IMR-90 (cell line): Measurements from ENCODE around the gene ME2. TPM values are rescaled to one million over a fixed set of nuclear protein-coding genes. Genes with fewer than 3 reads are reported as not detected.

Source experiments
- ATAC-seq: fragments of 200-7000 bp; cut with Tn5 transposase; 2 replicates; pipeline ENCODE4 v1.9.1; 2020; ENCODE audit warnings: low read depth, mild to moderate bottlenecking, moderate library complexity
- BruUV-seq: library from RNA; stranded (reverse); fragments of 400-500 nt; replicated peaks from 2 replicates; lab custom pipeline; 2021; lab: Mats Ljungman, UMichigan
- CTCF ChIA-PET: fragments of 300-600 bp; formaldehyde crosslinking; extraction: SDS; loops from one replicate; lab custom pipeline; 2021; ENCODE audit warnings: antibody characterized with exemption; lab: Yijun Ruan, JAX
- POLR2A ChIA-PET: fragments of 300-600 bp; sonication (Branson Sonifier 250); formaldehyde crosslinking; loops from one replicate; lab custom pipeline; 2022; ENCODE audit warnings: antibody characterized with exemption; ENCODE audit not compliant: unreplicated experiment; lab: Charles Lee
- DNase-seq: peaks from one replicate; pipeline ENCODE4 v3.0.0; 2013
- H2AFZ ChIP-seq: replicated peaks from 2 replicates; pipeline ENCODE3; 2013; ENCODE audit warnings: low read length, mild to moderate bottlenecking; ENCODE audit not compliant: poor library complexity
- H2AK5ac ChIP-seq: 2 replicates; pipeline ENCODE4 v1.6.1; 2013; ENCODE audit warnings: low read depth, low read length, inconsistent platforms
- H2AK9ac ChIP-seq: replicated peaks from 2 replicates; pipeline ENCODE3; 2013; ENCODE audit warnings: mild to moderate bottlenecking, low read depth, low read length, moderate library complexity; ENCODE audit not compliant: poor library complexity
- H2BK120ac ChIP-seq: 2 replicates; pipeline ENCODE4 v1.6.1; 2013; ENCODE audit warnings: low read depth, low read length, inconsistent platforms
- H2BK15ac ChIP-seq: 3 replicates; pipeline ENCODE4 v1.6.1; 2013; ENCODE audit warnings: low read depth, low read length, inconsistent platforms
- H2BK20ac ChIP-seq: 2 replicates; pipeline ENCODE4 v1.6.1; 2013; ENCODE audit warnings: low read depth, mild to moderate bottlenecking, inconsistent platforms, low read length, moderate library complexity
- H2BK5ac ChIP-seq: 2 replicates; pipeline ENCODE4 v1.6.1; 2013; ENCODE audit warnings: mild to moderate bottlenecking, low read depth, low read length, inconsistent platforms; ENCODE audit not compliant: poor library complexity, severe bottlenecking
- H3K14ac ChIP-seq: replicated peaks from 2 replicates; pipeline ENCODE4 v1.6.1; 2013; ENCODE audit warnings: low read depth, low read length, inconsistent platforms
- H3K18ac ChIP-seq: 2 replicates; pipeline ENCODE4 v1.6.1; 2013; ENCODE audit warnings: low read depth, low read length, control low read depth
- H3K23ac ChIP-seq: 2 replicates; pipeline ENCODE4 v1.6.1; 2013; ENCODE audit warnings: low read depth, low read length, inconsistent platforms
- H3K27ac ChIP-seq: 2 replicates; pipeline ENCODE4 v1.5.1; 2013; ENCODE audit warnings: mild to moderate bottlenecking, control low read depth, low read length; ENCODE audit not compliant: insufficient read depth
- H3K27me3 ChIP-seq: 2 replicates; pipeline ENCODE4 v1.6.1; 2013; ENCODE audit warnings: low read length; ENCODE audit not compliant: control insufficient read depth, insufficient read depth
- H3K36me3 ChIP-seq: 2 replicates; pipeline ENCODE4 v1.6.1; 2013; ENCODE audit warnings: low read length, mixed read lengths; ENCODE audit not compliant: control insufficient read depth, insufficient read depth
- H3K4ac ChIP-seq: 2 replicates; pipeline ENCODE4 v1.6.1; 2013; ENCODE audit warnings: low read depth, low read length, inconsistent platforms
- H3K4me1 ChIP-seq: 2 replicates; pipeline ENCODE4 v1.6.1; 2013; ENCODE audit warnings: low read length, mixed read lengths; ENCODE audit not compliant: control insufficient read depth, insufficient read depth
- H3K4me2 ChIP-seq: 2 replicates; pipeline ENCODE4 v1.6.1; 2013; ENCODE audit warnings: low read depth, mild to moderate bottlenecking, control low read depth, low read length, moderate library complexity
- H3K4me3 ChIP-seq: 2 replicates; pipeline ENCODE4 v1.5.1; 2013; ENCODE audit warnings: low read depth, mild to moderate bottlenecking, control low read depth, low read length, moderate library complexity; ENCODE audit not compliant: insufficient read depth
- H3K56ac ChIP-seq: 2 replicates; pipeline ENCODE4 v1.6.1; 2013; ENCODE audit warnings: low read length, inconsistent platforms; ENCODE audit not compliant: insufficient read depth; ENCODE audit errors: extremely low read depth
- H3K79me1 ChIP-seq, 2 experiments: 2 replicates each; pipeline ENCODE4 v1.6.1; 2013; ENCODE audit warnings: low read length in 2 of 2, inconsistent platforms in 1 of 2, low read depth in 1 of 2
- H3K9ac ChIP-seq: 2 replicates; pipeline ENCODE4 v1.6.1; 2013; ENCODE audit warnings: low read depth, low read length, control low read depth
- H3K9me1 ChIP-seq: 2 replicates; pipeline ENCODE4 v1.6.1; 2013; ENCODE audit warnings: low read length, inconsistent platforms; ENCODE audit not compliant: insufficient read depth
- H3K9me3 ChIP-seq: 2 replicates; pipeline ENCODE4 v1.6.1; 2013; ENCODE audit warnings: low read length; ENCODE audit not compliant: control insufficient read depth, insufficient read depth
- H4K20me1 ChIP-seq: 2 replicates; pipeline ENCODE4 v1.6.1; 2013; ENCODE audit warnings: low read length, inconsistent platforms; ENCODE audit not compliant: insufficient read depth
- H4K5ac ChIP-seq: 2 replicates; pipeline ENCODE4 v1.6.1; 2013; ENCODE audit warnings: mild to moderate bottlenecking, low read depth, low read length, control low read depth
- H4K8ac ChIP-seq, 2 experiments: 2 replicates each; pipeline ENCODE4 v1.6.1; 2013; ENCODE audit warnings: low read depth in 2 of 2, low read length in 2 of 2, control low read depth in 1 of 2, inconsistent platforms in 1 of 2
- H4K91ac ChIP-seq: 2 replicates; pipeline ENCODE4 v1.6.1; 2013; ENCODE audit warnings: low read depth, low read length, inconsistent platforms; ENCODE audit not compliant: insufficient read depth
- CEBPB ChIP-seq: IDR thresholded peaks from 2 replicates; pipeline ENCODE4 v1.6.1; 2012; ENCODE audit warnings: low read depth, low read length, improper control_type of control experiment
- USF2 ChIP-seq: fragments of 150-350 bp; IDR thresholded peaks from 2 replicates; pipeline ENCODE4 v1.6.1; 2017; ENCODE audit warnings: mild to moderate bottlenecking, antibody characterized with exemption, low read length, low read depth
- whole genome bisulfite sequencing, 2 experiments: methylation state at CpG; one replicate each; pipeline versions ENCODE4 v1.1.5 to v1.1.7; 2013; ENCODE audit warnings: missing lambda C conversion rate in 2 of 2; ENCODE audit not compliant: insufficient read length in 1 of 2; ENCODE audit errors: extremely low coverage in 2 of 2; 5-methylcytosine and 5-hydroxymethylcytosine counted together
- dilution Hi-C: fragments of 300-500 bp; cut with HindIII; formaldehyde crosslinking; loops from one replicate; pipeline ENCODE4 v1.14.3; 2018; ENCODE audit warnings: low sequenced_read_pairs; ENCODE audit not compliant: unreplicated experiment
- in situ Hi-C: fragments of 300-500 bp; cut with MboI; formaldehyde crosslinking; loops from 3 replicates; pipeline ENCODE4 v1.14.3; 2019; ENCODE audit warnings: low sequenced_read_pairs, inconsistent platforms, mixed read lengths
- intact Hi-C: fragments of 100-400 bp; cut with micrococcal nuclease; formaldehyde crosslinking; loops from 2 replicates; pipeline ENCODE4 v1.10.0; 2022
- polyA plus RNA-seq, 3 experiments: library from polyadenylated mRNA; depleted of rRNA; stranded (reverse); fragments of >200 nt; gene quantifications; 2 replicates each; pipeline ENCODE4 v1.2.3, GENCODE V29; 2012; ENCODE audit warnings: low replicate concordance in 1 of 3
- total RNA-seq: library from RNA; depleted of rRNA; stranded (reverse); fragments of >200 nt; gene quantifications from 2 replicates; pipeline ENCODE4 v1.2.3, GENCODE V29; 2012

ME2 gene
- total and polyA plus RNA-seq, 2 of the 4 experiments (the other 2 are of a cell fraction), result 29.7 to 32.6 TPM

GRCh38 chr18:50986360-50987087 is 107.6 kb downstream of the ME2 start:
- Histone ChIP-seq H3K79me1 (peaks cover 5 to 6% of the 10 kb centered on the region in 2 experiments; a peak in 2 of 4 replicates), H2AFZ (peak overlapping the region; percentile 76), H3K56ac (no peak overlapping the region), H3K4me1 (peaks cover 10% of the 10 kb centered on the region), H3K9me3 (no peaks in the 10 kb centered on the region), H3K23ac (0 out of 2 replicates have a peak overlapping the region, but pooled peaks have one; percentile 39), H2AK9ac (no peak overlapping the region), H3K27ac (no peak overlapping the region), H3K9me1 (peaks cover 6% of the 10 kb centered on the region), H2BK20ac (0 out of 2 replicates have a peak overlapping the region, but pooled peaks have one; percentile 49), H3K4me3 (no peak overlapping the region), H4K20me1 (0 out of 2 replicates have a peak, but pooled peaks cover 3% of the 10 kb centered on the region), H3K4me2 (0 out of 2 replicates have a peak overlapping the region, but pooled peaks have one; percentile 6), H3K18ac (no peak overlapping the region), H2BK5ac (peak overlapping the region; percentile 19), H2BK120ac (peak overlapping the region; percentile 40; the same call in 1 of the 2 replicates), H2AK5ac (no peak overlapping the region), H3K14ac (no peak overlapping the region), H3K36me3 (peaks cover 7% of the 10 kb centered on the region; the same call in 1 of the 2 replicates), H3K27me3 (no peaks in the 10 kb centered on the region), H4K91ac (no peak overlapping the region), H3K4ac (peak overlapping the region; percentile 64; the same call in 1 of the 2 replicates), H4K5ac (no peak overlapping the region), H2BK15ac (no peak overlapping the region), H3K9ac (no peak overlapping the region), H4K8ac (peak overlapping the region in 1 of 2 experiments; percentile 8; a peak in 1 of 4 replicates)
- in situ Hi-C loops, result no loop called here
- DNase-seq (peak; percentile 65), ATAC-seq (peak; percentile 59)
- no TSS peak for BruUV-seq
- TF ChIP-seq USF2 (no peak), CEBPB (peak; percentile 16; the same call in 1 of the 2 replicates)
- ChIA-PET CTCF (interaction anchor here (1.2 kb wide), 1 partner anchor 16 kb away, joined by 3 read pairs; no protein-coding TSS in a partner anchor), POLR2A (interaction anchor here (0.6 kb wide), 1 partner anchor 19 kb away, joined by 3 read pairs; no protein-coding TSS in a partner anchor)
- dilution Hi-C loops, result no loop called here
- intact Hi-C loops, result no loop called here
- 82% methylated on average over 2 of the region's 2 CpGs; no CpG with 5 or more reads in 1 of the 2 experiments for WGBS, 2 experiments
